ENCODE results near the gene TDRD7.

The TDRD7 gene

DNA sequence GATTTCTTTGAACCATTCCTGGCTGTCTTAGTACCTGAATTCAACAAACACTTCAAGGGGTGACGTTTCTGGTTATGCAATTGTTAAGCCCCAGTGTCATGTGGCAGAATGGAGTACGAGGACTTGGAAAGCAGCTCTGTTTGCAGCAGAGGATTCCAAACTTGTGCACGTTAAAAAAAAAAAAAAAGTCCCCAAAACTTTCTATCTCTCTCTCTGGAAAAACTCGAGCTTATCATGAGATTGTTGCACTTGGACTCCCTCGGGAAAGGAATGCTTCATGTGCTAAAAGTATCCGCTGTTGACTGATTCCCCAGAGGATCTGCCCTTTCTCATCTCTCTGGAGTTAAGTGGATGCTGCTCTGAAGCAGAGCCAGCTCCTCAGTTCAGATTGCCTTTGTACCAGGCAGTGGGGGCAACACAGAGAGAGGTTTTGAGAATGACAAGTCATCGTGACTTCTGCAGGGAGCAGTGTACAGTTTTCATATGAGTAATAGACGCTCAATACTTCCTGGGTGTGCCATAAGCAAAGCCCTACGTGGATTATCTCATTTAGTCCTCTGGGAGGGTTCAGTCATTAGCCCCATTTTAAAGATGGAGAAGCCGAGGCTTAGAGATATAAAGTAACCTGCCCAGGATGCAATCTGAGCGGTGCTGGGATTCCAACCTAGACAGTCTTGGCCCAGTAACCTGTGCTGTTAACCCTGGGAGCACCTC, 117.6 kb downstream of the TDRD7 start:
- no peak for FAIRE-seq

DNA sequence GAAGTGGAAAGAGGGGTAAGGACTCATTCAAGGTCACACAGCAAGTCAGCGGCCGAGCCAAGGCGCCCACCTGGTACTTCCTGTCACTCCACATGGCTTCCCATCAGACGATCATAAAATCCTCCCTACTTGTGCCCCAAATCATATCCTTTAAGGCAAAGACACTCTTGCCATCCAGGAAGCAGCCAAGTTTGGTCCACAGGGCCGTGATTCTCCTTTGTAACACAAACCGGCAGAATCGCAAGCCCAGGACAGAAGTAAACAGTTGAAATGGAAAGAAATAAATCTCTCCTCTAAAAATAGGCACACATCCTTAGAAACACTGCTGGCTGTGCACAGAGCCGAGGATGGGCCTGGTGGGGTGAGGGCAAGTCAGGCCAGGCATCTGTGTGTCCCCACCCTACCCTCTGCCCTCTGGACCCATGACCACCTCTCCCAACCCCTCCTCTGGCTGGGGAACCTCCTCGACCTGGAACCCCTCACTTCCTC, 120.0 kb downstream of the TDRD7 start:
- no peak for FAIRE-seq

GRCh38 chr9:97534185-97534584, 122.3 kb downstream of the TDRD7 start:
- no peak for FAIRE-seq

- no peak for FAIRE-seq
Measured at GRCh38 chr9:97534961-97535594, 123.2 kb downstream of the TDRD7 start.

DNA sequence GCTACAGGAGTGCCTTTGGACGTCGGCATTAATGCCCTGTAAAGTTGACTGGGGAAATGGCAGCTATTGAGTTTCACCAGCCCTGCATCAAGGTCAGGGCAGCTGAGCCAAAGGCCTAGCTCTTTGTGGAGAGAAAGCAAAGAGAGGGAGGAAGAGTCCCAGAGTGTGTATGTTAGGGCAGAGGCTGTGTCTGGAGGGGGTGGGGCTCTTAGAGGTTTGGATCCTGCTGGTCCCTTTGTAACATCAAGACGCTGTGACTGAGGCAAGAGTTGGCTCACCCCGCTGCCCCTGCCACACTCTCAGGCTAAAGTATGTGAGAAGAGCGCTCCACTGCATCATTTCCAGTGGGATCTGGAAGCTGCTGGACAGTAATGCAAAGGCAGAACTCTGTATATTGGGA, 123.9 kb downstream of the TDRD7 start:
- no peak for FAIRE-seq

DNA sequence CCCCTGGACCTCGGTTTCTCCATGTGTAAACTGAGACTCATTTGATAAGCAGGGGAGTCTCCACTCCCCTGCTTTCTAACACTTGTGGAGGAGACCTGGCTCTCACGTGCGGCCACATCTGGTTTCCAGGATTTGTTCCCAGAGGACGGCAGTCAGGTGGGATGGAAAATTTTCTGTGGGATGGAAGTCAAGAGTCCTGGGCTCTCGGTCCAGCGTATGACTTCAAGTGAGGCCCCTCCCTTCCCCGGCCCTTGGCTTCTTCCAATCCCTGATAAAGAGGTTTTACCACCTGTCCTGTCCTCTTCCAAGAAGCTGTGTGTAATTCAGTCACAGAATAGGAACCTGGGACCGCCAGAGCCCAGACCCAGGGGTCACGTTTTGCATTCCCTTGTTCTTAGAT, 124.6 kb downstream of the TDRD7 start:
- no peak for FAIRE-seq

GRCh38 chr9:97543561-97543960, 131.7 kb downstream of the TDRD7 start:
- FAIRE-seq, result no peak

GRCh38 chr9:97545486-97545885, 133.6 kb downstream of the TDRD7 start:
- no peak for FAIRE-seq

Data from A204.1 (cell line).